BLaER1 (cell line): ENCODE data around the gene PHKB.
"Not testable (repeated sequence)": the region's sequence is repeated elsewhere in the genome, so short reads cannot be mapped to it uniquely, and the experiment has no call there.

Experiments
- H3K27ac ChIP-seq: shearing (Covaris generic); formaldehyde crosslinking; 2 replicates; pipeline ENCODE4 v1.8.1; 2022
- H3K27me3 ChIP-seq: shearing (Covaris generic); formaldehyde crosslinking; 2 replicates; pipeline ENCODE4 v1.8.1; 2022
- H3K36me3 ChIP-seq: shearing (Covaris generic); formaldehyde crosslinking; 2 replicates; pipeline ENCODE4 v1.8.1; 2022
- H3K4me1 ChIP-seq: shearing (Covaris generic); formaldehyde crosslinking; 2 replicates; pipeline ENCODE4 v1.8.1; 2022
- H3K4me2 ChIP-seq: shearing (Covaris generic); formaldehyde crosslinking; 2 replicates; pipeline ENCODE4 v1.8.1; 2022
- H3K4me3 ChIP-seq: shearing (Covaris generic); formaldehyde crosslinking; 2 replicates; pipeline ENCODE4 v1.8.1; 2022
- H3K9ac ChIP-seq: shearing (Covaris generic); formaldehyde crosslinking; 2 replicates; pipeline ENCODE4 v1.8.1; 2022
- H3K9me3 ChIP-seq: shearing (Covaris generic); formaldehyde crosslinking; 2 replicates; pipeline ENCODE4 v1.8.1; 2022
- H4K20me1 ChIP-seq: shearing (Covaris generic); formaldehyde crosslinking; 2 replicates; pipeline ENCODE4 v1.8.1; 2022
- Cebpa-rat ChIP-seq: shearing (Covaris generic); IDR thresholded peaks from 2 replicates; pipeline ENCODE4 v1.8.1; 2022

The PHKB gene

GRCh38 chr16:47469227-47469626, 8.1 kb downstream of the PHKB start:
- Histone ChIP-seq H3K4me3 (no peak overlapping the region), H3K4me2 (no peak overlapping the region), H3K9ac (no peak overlapping the region), H4K20me1 (no peaks in the 10 kb centered on the region), H3K36me3 (peaks cover 34% of the 10 kb centered on the region), H3K9me3 (no peaks in the 10 kb centered on the region; the same call in 1 of the 2 replicates), H3K27ac (no peak overlapping the region), H3K4me1 (peaks cover 18% of the 10 kb centered on the region), H3K27me3 (no peaks in the 10 kb centered on the region)
- TF ChIP-seq Cebpa-rat: no peak

GRCh38 chr16:47470211-47470610, 9.1 kb downstream of the PHKB start:
- Histone ChIP-seq H3K4me3 (no peak overlapping the region), H3K4me1 (peaks cover 8% of the 10 kb centered on the region), H3K9me3 (no peaks in the 10 kb centered on the region; the same call in 1 of the 2 replicates), H3K9ac (no peak overlapping the region), H3K27me3 (no peaks in the 10 kb centered on the region), H4K20me1 (no peaks in the 10 kb centered on the region), H3K4me2 (no peak overlapping the region), H3K27ac (no peak overlapping the region), H3K36me3 (peaks cover 34% of the 10 kb centered on the region)
- no peak for TF ChIP-seq Cebpa-rat

GRCh38 chr16:47470810-47471209, 9.7 kb downstream of the PHKB start:
- no peak overlapping the region for H3K27ac ChIP-seq
- no peak overlapping the region for H3K4me3 ChIP-seq
- peaks cover 36% of the 10 kb centered on the region for H3K36me3 ChIP-seq
- no peak for TF ChIP-seq Cebpa-rat
- no peaks in the 10 kb centered on the region for H3K27me3 ChIP-seq
- no peak overlapping the region for H3K9ac ChIP-seq
- H4K20me1 ChIP-seq: no peaks in the 10 kb centered on the region; the same call in 1 of the 2 replicates
- H3K4me1 ChIP-seq: 0 out of 2 replicates have a peak, but pooled peaks cover 2% of the 10 kb centered on the region
- no peak overlapping the region for H3K4me2 ChIP-seq
- H3K9me3 ChIP-seq: no peaks in the 10 kb centered on the region; the same call in 1 of the 2 replicates

- not testable (repeated sequence) for H3K4me1 ChIP-seq, H3K4me3 ChIP-seq, H4K20me1 ChIP-seq, H3K9ac ChIP-seq, H3K27me3 ChIP-seq, H3K4me2 ChIP-seq, H3K9me3 ChIP-seq, H3K27ac ChIP-seq
- H3K36me3 ChIP-seq: peaks cover 36% of the 10 kb centered on the region
Observed at GRCh38 chr16:47473004-47473403, 11.9 kb downstream of the PHKB start.

- no peak for TF ChIP-seq Cebpa-rat
- Histone ChIP-seq H3K9me3 (no peaks in the 10 kb centered on the region; the same call in 1 of the 2 replicates), H3K36me3 (peaks cover 32% of the 10 kb centered on the region), H3K9ac (no peak overlapping the region), H3K27me3 (no peaks in the 10 kb centered on the region), H3K27ac (no peak overlapping the region), H3K4me1 (no peaks in the 10 kb centered on the region), H3K4me3 (no peak overlapping the region), H4K20me1 (no peaks in the 10 kb centered on the region; the same call in 1 of the 2 replicates), H3K4me2 (no peak overlapping the region)
Observed at GRCh38 chr16:47473792-47474191, 12.7 kb downstream of the PHKB start.

- Histone ChIP-seq H3K36me3 (peaks cover 36% of the 10 kb centered on the region), H3K9me3 (no peaks in the 10 kb centered on the region; the same call in 1 of the 2 replicates), H3K27me3 (no peaks in the 10 kb centered on the region), H3K4me2 (no peak overlapping the region), H3K4me1 (no peaks in the 10 kb centered on the region), H4K20me1 (no peaks in the 10 kb centered on the region; the same call in 1 of the 2 replicates), H3K27ac (no peak overlapping the region), H3K4me3 (no peak overlapping the region), H3K9ac (no peak overlapping the region)
- no peak for TF ChIP-seq Cebpa-rat
Observed at GRCh38 chr16:47475786-47476185, 14.7 kb downstream of the PHKB start.

GRCh38 chr16:47476654-47477345, 15.7 kb downstream of the PHKB start:
- Histone ChIP-seq H3K9ac (no peak overlapping the region), H4K20me1 (no peaks in the 10 kb centered on the region; the same call in 1 of the 2 replicates), H3K4me3 (no peak overlapping the region), H3K9me3 (no peaks in the 10 kb centered on the region; the same call in 1 of the 2 replicates), H3K27me3 (no peaks in the 10 kb centered on the region), H3K36me3 (peaks cover 29% of the 10 kb centered on the region), H3K4me2 (no peak overlapping the region), H3K4me1 (no peaks in the 10 kb centered on the region), H3K27ac (no peak overlapping the region)
- TF ChIP-seq Cebpa-rat: no peak

GRCh38 chr16:47477679-47478078, 16.5 kb downstream of the PHKB start:
- Histone ChIP-seq H3K27ac (no peak overlapping the region), H4K20me1 (no peaks in the 10 kb centered on the region; the same call in 1 of the 2 replicates), H3K9me3 (no peaks in the 10 kb centered on the region), H3K36me3 (peaks cover 27% of the 10 kb centered on the region), H3K27me3 (no peaks in the 10 kb centered on the region), H3K4me1 (no peaks in the 10 kb centered on the region), H3K9ac (no peak overlapping the region), H3K4me3 (no peak overlapping the region), H3K4me2 (no peak overlapping the region)
- TF ChIP-seq Cebpa-rat: no peak

GRCh38 chr16:47480410-47480809, 19.3 kb downstream of the PHKB start:
- Histone ChIP-seq H3K4me2 (no peak overlapping the region), H3K36me3 (peaks cover 27% of the 10 kb centered on the region), H4K20me1 (no peaks in the 10 kb centered on the region; the same call in 1 of the 2 replicates), H3K4me1 (no peaks in the 10 kb centered on the region), H3K9me3 (no peaks in the 10 kb centered on the region), H3K4me3 (no peak overlapping the region), H3K9ac (no peak overlapping the region), H3K27ac (no peak overlapping the region), H3K27me3 (no peaks in the 10 kb centered on the region)
- no peak for TF ChIP-seq Cebpa-rat

GRCh38 chr16:47481698-47482374, 20.7 kb downstream of the PHKB start:
- Histone ChIP-seq H4K20me1 (no peaks in the 10 kb centered on the region; the same call in 1 of the 2 replicates), H3K9me3 (no peaks in the 10 kb centered on the region), H3K27ac (no peak overlapping the region), H3K4me3 (no peak overlapping the region), H3K36me3 (peaks cover 26% of the 10 kb centered on the region), H3K9ac (no peak overlapping the region), H3K27me3 (no peaks in the 10 kb centered on the region), H3K4me1 (no peaks in the 10 kb centered on the region), H3K4me2 (no peak overlapping the region)
- no peak for TF ChIP-seq Cebpa-rat
